ENCODE measurements around the gene MEAF6.

DNA sequence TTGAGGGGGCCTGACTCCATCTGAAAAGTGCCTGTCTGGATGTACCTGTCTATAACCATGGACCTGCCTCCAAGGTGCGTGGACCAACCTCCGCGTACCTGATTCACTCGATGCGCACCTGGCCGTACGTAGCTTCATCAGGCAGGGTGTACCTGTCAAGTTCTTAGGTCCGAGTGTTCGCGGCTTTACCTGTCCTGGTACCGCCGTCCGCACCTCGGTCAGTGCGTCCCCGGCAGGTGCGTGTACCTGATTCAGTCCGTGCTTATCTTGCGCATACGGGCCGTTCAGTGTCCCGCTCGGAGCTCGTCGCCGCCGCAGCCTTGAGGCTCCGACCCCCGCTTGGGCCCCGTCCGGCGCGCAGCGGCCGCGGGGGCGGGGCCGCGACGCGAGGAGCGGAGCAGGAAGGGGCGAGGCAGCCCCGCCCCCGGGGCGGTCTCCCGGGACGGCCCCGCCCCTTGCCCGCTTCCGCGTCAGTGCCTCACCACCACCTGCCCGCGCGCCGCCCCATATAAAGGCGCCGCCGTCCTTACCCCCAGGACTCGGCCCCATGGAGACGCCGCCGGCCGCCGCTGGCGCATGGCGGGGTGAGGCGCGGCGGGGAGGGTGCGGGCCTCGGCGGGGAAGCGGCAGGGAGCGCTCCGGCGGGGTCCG is 40.4 kb downstream of the MEAF6 start, which contains the start of gene ZC3H12A:
- peak in 1 of 2 experiments; percentile 38; a peak in 1 of 4 replicates for TF ChIP-seq REST (IDR thresholded peaks at IDR 0.05; ENCODE audit: insufficient read depth in 1 of 2, low read depth in 2 of 2, low read length in 2 of 2)
- TF ChIP-seq POLR2AphosphoS5 (IDR thresholded peaks at IDR 0.05; ENCODE audit: low read depth, low read length) = peak; percentile 93

Measured in PFSK-1 (cell line).